ENCODE data around the gene TFAP2B.
A peak's percentile ranks its signal among the peaks of the same experiment; 100 is the strongest.

TFAP2B gene

DNA sequence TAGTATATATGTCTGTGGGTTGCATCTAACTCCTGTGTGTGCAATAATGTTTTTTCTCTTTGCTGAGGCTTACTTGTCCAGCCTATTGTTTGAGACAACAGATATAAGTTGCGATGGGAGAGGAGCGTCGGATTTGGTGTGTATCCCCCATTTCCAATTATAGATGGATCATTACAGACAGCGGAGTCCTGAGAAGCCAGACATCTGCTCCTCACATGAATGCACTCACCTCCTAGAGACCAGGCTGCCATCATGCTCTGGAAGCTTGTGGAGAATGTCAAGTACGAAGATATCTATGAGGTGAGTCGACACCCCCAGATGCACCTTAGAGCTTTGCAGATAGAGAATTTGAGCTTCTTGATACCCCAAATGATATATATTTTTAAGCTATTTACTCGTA is at the start of gene TFAP2B:
TFAP2B (plus strand) TSS at position 199 of the 400 bp plus-strand sequence; CDS start at position 220, 21 bp downstream.
- H3K9ac ChIP-seq (ENCODE audit: low read length), result no peak within 1 kb of the TSS
- H3K27ac ChIP-seq (ENCODE audit: low read depth, low read length), result no peak within 1 kb of the TSS
- H3K36me3 ChIP-seq (ENCODE audit: control insufficient read depth, insufficient read depth, low read length), result no peaks in the 10 kb centered on the region
- H3K27me3 ChIP-seq (ENCODE audit: control insufficient read depth, insufficient read depth, low read length), result peaks cover 24% of the 10 kb centered on the region
- H3K4me1 ChIP-seq (ENCODE audit: control insufficient read depth, insufficient read depth, low read length), result no peaks in the 10 kb centered on the region
- H3K4me3 ChIP-seq (ENCODE audit: low read length), result no peak within 1 kb of the TSS

DNA sequence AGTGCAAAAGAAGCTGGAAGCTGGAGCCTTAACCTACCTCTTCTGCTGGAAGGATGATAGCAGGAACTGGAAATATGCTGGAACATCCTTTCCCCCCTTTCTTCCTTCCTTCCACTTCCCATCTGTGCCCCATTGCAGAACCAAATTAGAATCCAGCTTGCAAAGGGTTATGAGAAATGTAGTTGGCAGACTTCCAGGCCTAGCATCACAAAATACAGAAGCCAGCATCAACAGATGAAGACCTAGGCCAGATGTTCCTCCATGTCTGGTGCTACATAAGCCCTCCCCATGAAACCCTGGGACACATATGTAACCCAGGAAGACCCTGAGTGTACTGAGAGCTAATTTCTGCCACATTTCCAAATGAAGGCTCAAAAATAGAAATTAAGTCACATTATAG is 40.0 kb upstream of the TFAP2B start:
- H3K27ac ChIP-seq (ENCODE audit: low read depth, low read length), result no peak overlapping the region
- no peaks in the 10 kb centered on the region for H3K36me3 ChIP-seq (ENCODE audit: control insufficient read depth, insufficient read depth, low read length)
- no peaks in the 10 kb centered on the region for H3K4me1 ChIP-seq (ENCODE audit: control insufficient read depth, insufficient read depth, low read length)
- H3K9ac ChIP-seq (ENCODE audit: low read length), result no peak overlapping the region
- H3K27me3 ChIP-seq (ENCODE audit: control insufficient read depth, insufficient read depth, low read length), result no peaks in the 10 kb centered on the region
- H3K4me3 ChIP-seq (ENCODE audit: low read length), result no peak overlapping the region

DNA sequence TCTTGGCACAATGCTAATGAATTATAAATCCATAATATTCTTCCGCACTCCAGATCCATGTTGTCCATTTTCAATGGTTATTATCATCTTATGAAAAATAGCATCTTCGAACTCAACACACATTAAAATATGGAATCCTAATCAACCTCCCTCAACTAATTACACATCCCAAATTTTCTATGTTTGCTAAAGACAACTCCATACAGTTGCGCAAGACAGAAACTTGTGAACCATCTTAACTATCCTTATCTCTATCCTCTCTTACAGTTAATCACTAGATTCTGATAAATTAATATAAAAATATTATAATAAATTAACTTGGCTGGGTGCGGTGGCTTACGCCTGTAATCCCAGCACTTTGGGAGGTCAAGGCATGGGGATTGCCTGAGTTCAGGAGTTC is 38.3 kb upstream of the TFAP2B start:
- Histone ChIP-seq H3K27me3 (ENCODE audit: control insufficient read depth, insufficient read depth, low read length) (no peaks in the 10 kb centered on the region), H3K4me1 (ENCODE audit: control insufficient read depth, insufficient read depth, low read length) (no peaks in the 10 kb centered on the region)

GRCh38 chr6:50785921-50786320 is 32.8 kb upstream of the TFAP2B start:
- H3K27me3 ChIP-seq (ENCODE audit: control insufficient read depth, insufficient read depth, low read length), result no peaks in the 10 kb centered on the region
- H3K27ac ChIP-seq (ENCODE audit: low read depth, low read length), result no peak overlapping the region
- H3K36me3 ChIP-seq (ENCODE audit: control insufficient read depth, insufficient read depth, low read length), result no peaks in the 10 kb centered on the region
- no peak overlapping the region for H3K4me3 ChIP-seq (ENCODE audit: low read length)
- H3K4me1 ChIP-seq (ENCODE audit: control insufficient read depth, insufficient read depth, low read length), result no peaks in the 10 kb centered on the region
- no peak overlapping the region for H3K9ac ChIP-seq (ENCODE audit: low read length)

More for the DNA sequence above, 38.3 kb upstream of the TFAP2B start:
- Histone ChIP-seq H3K36me3 (ENCODE audit: control insufficient read depth, insufficient read depth, low read length) (no peaks in the 10 kb centered on the region), H3K27ac (ENCODE audit: low read depth, low read length) (no peak overlapping the region), H3K9ac (ENCODE audit: low read length) (no peak overlapping the region), H3K4me3 (ENCODE audit: low read length) (no peak overlapping the region)

- Histone ChIP-seq H3K4me3 (ENCODE audit: low read length) (no peak overlapping the region), H3K27ac (ENCODE audit: low read depth, low read length) (no peak overlapping the region), H3K27me3 (ENCODE audit: control insufficient read depth, insufficient read depth, low read length) (no peaks in the 10 kb centered on the region), H3K4me1 (ENCODE audit: control insufficient read depth, insufficient read depth, low read length) (no peaks in the 10 kb centered on the region), H3K36me3 (ENCODE audit: control insufficient read depth, insufficient read depth, low read length) (no peaks in the 10 kb centered on the region), H3K9ac (ENCODE audit: low read length) (no peak overlapping the region)
Observed at GRCh38 chr6:50791900-50792508, 26.7 kb upstream of the TFAP2B start.

DNA sequence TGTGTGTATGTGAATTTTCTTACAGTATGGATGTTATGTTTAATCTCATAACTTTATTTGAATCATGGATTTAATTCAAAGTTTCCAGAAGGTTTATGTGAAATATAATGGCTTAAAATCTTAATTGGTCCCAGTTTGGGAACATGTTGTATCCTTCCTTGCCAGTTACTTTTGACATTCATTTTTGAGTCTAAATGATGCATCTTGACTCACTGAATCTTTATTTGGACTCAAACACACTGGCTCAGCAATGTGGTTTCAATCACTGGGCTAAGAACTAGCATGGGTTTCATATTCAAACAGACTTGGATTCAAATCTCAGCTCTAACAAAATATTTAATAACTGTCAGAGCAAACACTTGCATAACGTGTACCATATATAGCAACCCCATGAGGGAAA is 25.9 kb upstream of the TFAP2B start:
- Histone ChIP-seq H3K9ac (ENCODE audit: low read length) (no peak overlapping the region), H3K4me1 (ENCODE audit: control insufficient read depth, insufficient read depth, low read length) (no peaks in the 10 kb centered on the region), H3K27ac (ENCODE audit: low read depth, low read length) (no peak overlapping the region), H3K27me3 (ENCODE audit: control insufficient read depth, insufficient read depth, low read length) (no peaks in the 10 kb centered on the region), H3K36me3 (ENCODE audit: control insufficient read depth, insufficient read depth, low read length) (no peaks in the 10 kb centered on the region), H3K4me3 (ENCODE audit: low read length) (no peak overlapping the region)

GRCh38 chr6:50795574-50795973 is 23.1 kb upstream of the TFAP2B start:
- Histone ChIP-seq H3K9ac (ENCODE audit: low read length) (no peak overlapping the region), H3K27me3 (ENCODE audit: control insufficient read depth, insufficient read depth, low read length) (no peaks in the 10 kb centered on the region), H3K4me3 (ENCODE audit: low read length) (no peak overlapping the region), H3K4me1 (ENCODE audit: control insufficient read depth, insufficient read depth, low read length) (no peaks in the 10 kb centered on the region), H3K27ac (ENCODE audit: low read depth, low read length) (no peak overlapping the region), H3K36me3 (ENCODE audit: control insufficient read depth, insufficient read depth, low read length) (no peaks in the 10 kb centered on the region)

DNA sequence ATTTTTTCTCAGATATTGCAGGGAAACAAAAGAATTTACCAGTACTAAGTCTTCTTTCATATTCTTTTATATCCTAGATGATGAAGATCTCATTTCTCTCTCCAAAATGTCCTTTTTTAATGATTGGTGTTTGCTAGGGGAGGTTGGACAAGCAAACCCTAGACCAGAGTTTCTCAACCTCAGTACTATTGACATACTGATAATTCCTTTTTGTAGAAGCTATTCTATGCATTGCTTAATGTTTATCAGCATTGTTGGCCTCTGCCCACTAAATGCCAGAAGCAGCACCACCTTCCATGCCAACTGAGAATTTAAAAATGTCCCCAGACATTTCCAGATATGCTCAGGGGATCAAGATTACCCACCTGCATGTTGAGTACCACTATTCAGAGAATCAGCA is 14.4 kb upstream of the TFAP2B start:
- no peaks in the 10 kb centered on the region for H3K36me3 ChIP-seq (ENCODE audit: control insufficient read depth, insufficient read depth, low read length)
- H3K4me1 ChIP-seq (ENCODE audit: control insufficient read depth, insufficient read depth, low read length), result no peaks in the 10 kb centered on the region
- H3K27ac ChIP-seq (ENCODE audit: low read depth, low read length), result no peak overlapping the region
- no peaks in the 10 kb centered on the region for H3K27me3 ChIP-seq (ENCODE audit: control insufficient read depth, insufficient read depth, low read length)
- no peak overlapping the region for H3K4me3 ChIP-seq (ENCODE audit: low read length)
- H3K9ac ChIP-seq (ENCODE audit: low read length), result no peak overlapping the region

DNA sequence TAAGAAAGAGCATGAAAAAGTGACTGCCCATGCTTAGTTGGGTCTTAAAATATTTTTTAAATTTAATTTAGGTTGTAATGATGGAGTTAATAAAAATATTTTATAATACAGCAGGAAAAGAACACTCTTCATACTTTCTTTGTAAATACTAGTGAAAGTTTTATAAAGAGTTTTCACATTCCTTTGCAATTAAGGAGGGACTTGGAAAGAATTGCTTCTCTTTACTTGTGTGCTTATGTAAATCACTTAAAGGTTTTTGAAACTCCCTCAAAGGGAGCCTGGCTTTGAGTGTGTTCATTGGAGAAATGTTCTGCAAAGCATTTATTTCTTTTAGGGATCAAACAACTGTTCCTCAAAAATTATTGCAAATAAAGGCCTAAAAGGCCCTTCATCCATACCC is 11.6 kb upstream of the TFAP2B start:
- no peak overlapping the region for H3K9ac ChIP-seq (ENCODE audit: low read length)
- H3K4me3 ChIP-seq (ENCODE audit: low read length), result no peak overlapping the region
- H3K4me1 ChIP-seq (ENCODE audit: control insufficient read depth, insufficient read depth, low read length), result no peaks in the 10 kb centered on the region
- no peaks in the 10 kb centered on the region for H3K27me3 ChIP-seq (ENCODE audit: control insufficient read depth, insufficient read depth, low read length)
- no peaks in the 10 kb centered on the region for H3K36me3 ChIP-seq (ENCODE audit: control insufficient read depth, insufficient read depth, low read length)
- no peak overlapping the region for H3K27ac ChIP-seq (ENCODE audit: low read depth, low read length)

GRCh38 chr6:50815436-50816114 is 3.1 kb upstream of the TFAP2B start:
- Histone ChIP-seq H3K4me1 (ENCODE audit: control insufficient read depth, insufficient read depth, low read length) (no peaks in the 10 kb centered on the region), H3K27me3 (ENCODE audit: control insufficient read depth, insufficient read depth, low read length) (peaks cover 7% of the 10 kb centered on the region), H3K9ac (ENCODE audit: low read length) (no peak overlapping the region), H3K27ac (ENCODE audit: low read depth, low read length) (no peak overlapping the region), H3K4me3 (ENCODE audit: low read length) (peak overlapping the region; percentile 60), H3K36me3 (ENCODE audit: control insufficient read depth, insufficient read depth, low read length) (no peaks in the 10 kb centered on the region)

DNA sequence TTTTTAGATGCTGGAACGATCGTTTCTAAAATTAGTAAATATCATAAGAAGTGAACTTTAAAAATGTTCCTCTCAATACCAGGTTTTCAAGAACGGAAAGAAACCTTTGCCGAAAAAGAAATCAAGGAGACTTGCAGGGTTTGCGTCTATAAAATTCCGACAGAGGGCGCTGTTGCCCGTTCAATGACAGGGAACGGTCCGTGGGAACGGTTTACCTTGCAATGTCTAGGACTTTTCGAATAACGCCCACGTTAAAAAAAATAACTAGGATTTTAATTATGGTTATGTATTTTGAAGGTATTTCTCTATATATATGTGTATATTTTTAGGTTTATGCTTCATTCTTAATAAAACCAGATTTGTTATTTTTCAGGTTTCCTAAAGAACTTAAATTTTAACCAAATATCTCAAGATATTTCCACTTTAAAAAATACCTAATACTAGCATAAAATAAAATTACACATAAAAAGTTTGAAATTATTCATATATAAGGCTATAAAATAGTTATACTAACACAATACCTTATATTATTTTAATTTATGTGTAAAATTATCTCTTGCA is 2.5 kb upstream of the TFAP2B start:
- H3K4me1 ChIP-seq (ENCODE audit: control insufficient read depth, insufficient read depth, low read length), result no peaks in the 10 kb centered on the region
- no peak overlapping the region for H3K9ac ChIP-seq (ENCODE audit: low read length)
- H3K36me3 ChIP-seq (ENCODE audit: control insufficient read depth, insufficient read depth, low read length), result no peaks in the 10 kb centered on the region
- peaks cover 11% of the 10 kb centered on the region for H3K27me3 ChIP-seq (ENCODE audit: control insufficient read depth, insufficient read depth, low read length)
- no peak overlapping the region for H3K27ac ChIP-seq (ENCODE audit: low read depth, low read length)
- H3K4me3 ChIP-seq (ENCODE audit: low read length), result peak overlapping the region; percentile 60

- Histone ChIP-seq H3K9ac (ENCODE audit: low read length) (no peak overlapping the region), H3K36me3 (ENCODE audit: control insufficient read depth, insufficient read depth, low read length) (no peaks in the 10 kb centered on the region), H3K27ac (ENCODE audit: low read depth, low read length) (no peak overlapping the region), H3K4me3 (ENCODE audit: low read length) (no peak overlapping the region), H3K4me1 (ENCODE audit: control insufficient read depth, insufficient read depth, low read length) (no peaks in the 10 kb centered on the region), H3K27me3 (ENCODE audit: control insufficient read depth, insufficient read depth, low read length) (peaks cover 20% of the 10 kb centered on the region)
Observed at GRCh38 chr6:50816947-50817645, 1.6 kb upstream of the TFAP2B start.
